NCI-H2171 (cell line): Measurements from ENCODE around the gene NMNAT2.
A peak's percentile ranks its signal among the peaks of the same experiment; 100 is the strongest.
"Not testable (repeated sequence)": the region's sequence is repeated elsewhere in the genome, so short reads cannot be mapped to it uniquely, and the experiment has no call there.

Experiments used
- DNase-seq: peaks from one replicate; lab custom pipeline; 2025; lab: John Stamatoyannopoulos, UW

Gene NMNAT2

GRCh38 chr1:183263886-183264602 is 154.1 kb downstream of the NMNAT2 start:
- DNase-seq = peak; percentile 90

GRCh38 chr1:183262628-183263200 is 155.5 kb downstream of the NMNAT2 start:
- peak; percentile 77 for DNase-seq

- no peak for DNase-seq
These were observed 158.3 kb downstream of the NMNAT2 start for GRCh38 chr1:183259924-183260323.

- no peak for DNase-seq
These were observed 163.1 kb downstream of the NMNAT2 start for GRCh38 chr1:183255073-183255472.

GRCh38 chr1:183251959-183252450 is 166.2 kb downstream of the NMNAT2 start:
- DNase-seq = no peak

GRCh38 chr1:183251101-183251958 is 166.8 kb downstream of the NMNAT2 start:
- DNase-seq = no peak

- no peak for DNase-seq
These were observed 168.2 kb downstream of the NMNAT2 start for GRCh38 chr1:183249941-183250452.

GRCh38 chr1:183248989-183249691 is 169.0 kb downstream of the NMNAT2 start:
- no peak for DNase-seq

- DNase-seq = no peak
These were observed 170.2 kb downstream of the NMNAT2 start for GRCh38 chr1:183247931-183248330.

GRCh38 chr1:183247484-183247883 is 170.7 kb downstream of the NMNAT2 start:
- no peak for DNase-seq

GRCh38 chr1:183247066-183247465 is 171.1 kb downstream of the NMNAT2 start:
- DNase-seq = no peak

GRCh38 chr1:183246436-183246835 is 171.7 kb downstream of the NMNAT2 start:
- no peak for DNase-seq

- no peak for DNase-seq
These were observed 172.8 kb downstream of the NMNAT2 start for GRCh38 chr1:183245357-183245756.

- peak; percentile 97 for DNase-seq
These were observed 173.7 kb downstream of the NMNAT2 start for GRCh38 chr1:183244466-183244865.

- DNase-seq = no peak
These were observed 174.8 kb downstream of the NMNAT2 start for GRCh38 chr1:183243161-183244050.

GRCh38 chr1:183242556-183242955 is 175.6 kb downstream of the NMNAT2 start:
- no peak for DNase-seq

- DNase-seq = no peak
These were observed 176.7 kb downstream of the NMNAT2 start for GRCh38 chr1:183241471-183241870.

GRCh38 chr1:183240853-183241252 is 177.3 kb downstream of the NMNAT2 start:
- not testable (repeated sequence) for DNase-seq

- DNase-seq = no peak
These were observed 177.7 kb downstream of the NMNAT2 start for GRCh38 chr1:183240526-183240825.

GRCh38 chr1:183239793-183240525 is 178.2 kb downstream of the NMNAT2 start:
- DNase-seq = no peak
